Activated CD4-positive, alpha-beta T cell treated with anti-CD3 and anti-CD28 coated beads, Interleukin-2, amount 50 U/mL, for 48 hours (primary cell): Measurements from ENCODE around the gene CHMP2A.
"Not testable (repeated sequence)": the region's sequence is repeated elsewhere in the genome, so short reads cannot be mapped to it uniquely, and the experiment has no call there.

Experiments
- DNase-seq, 2 experiments: peaks; one replicate each; pipeline ENCODE4 v3.0.0-alpha.2; 2020

The CHMP2A gene

DNA sequence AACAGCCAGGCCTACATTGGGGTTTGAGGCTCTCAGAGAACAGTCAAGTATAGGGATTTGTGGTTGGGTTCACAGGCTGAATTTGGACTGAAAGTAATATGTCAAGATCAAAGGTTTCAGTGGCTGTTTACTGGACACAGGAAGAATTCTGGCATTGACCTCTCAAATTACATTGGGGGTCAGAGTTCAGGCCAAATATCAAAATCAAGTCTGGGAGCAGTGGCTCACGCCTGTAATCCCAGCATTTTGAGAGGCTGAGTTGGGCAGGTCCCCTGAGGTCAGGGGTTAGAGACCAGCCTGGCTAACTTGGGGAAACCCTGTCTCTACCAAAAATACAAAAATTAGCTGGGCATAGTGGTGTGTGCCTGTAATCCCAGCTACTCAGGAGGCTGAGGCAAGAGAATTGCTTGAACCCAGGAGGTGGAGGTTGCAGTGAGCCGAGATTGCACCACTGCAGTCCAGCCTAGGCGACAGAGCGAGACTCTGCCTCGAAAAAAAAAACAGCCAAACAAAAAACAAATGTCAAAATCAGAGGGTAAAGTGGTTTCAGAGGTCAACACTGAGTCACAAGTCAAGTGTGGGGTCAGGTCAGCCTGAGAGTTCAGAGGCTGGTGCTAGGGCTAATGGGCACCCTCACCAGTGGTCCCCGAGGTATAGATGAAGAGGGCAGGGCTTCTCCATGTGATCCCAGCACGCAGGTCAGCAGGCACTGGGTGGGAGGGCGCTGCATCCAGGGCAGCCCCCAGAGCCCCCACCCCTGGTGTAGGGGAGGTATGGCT, 44.6 kb downstream of the CHMP2A start:
- DNase-seq = no peak

DNA sequence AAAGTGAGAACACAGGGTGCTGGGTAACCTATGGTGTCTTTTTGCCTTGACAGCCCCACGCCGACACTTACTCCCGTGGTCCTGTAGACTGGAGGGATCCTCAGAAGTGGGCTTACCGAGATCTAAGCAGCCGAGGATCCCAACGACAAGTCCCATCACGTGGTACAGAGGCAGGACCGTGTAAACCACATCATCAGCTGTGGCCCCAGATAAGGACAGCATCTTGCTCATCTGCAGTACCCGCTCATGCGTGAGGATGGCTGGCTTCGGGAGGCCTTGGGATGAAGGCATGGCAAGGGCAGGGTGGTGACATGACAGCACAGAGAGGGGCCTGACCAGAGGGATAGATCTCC, 45.2 kb downstream of the CHMP2A start:
- no peak for DNase-seq

DNA sequence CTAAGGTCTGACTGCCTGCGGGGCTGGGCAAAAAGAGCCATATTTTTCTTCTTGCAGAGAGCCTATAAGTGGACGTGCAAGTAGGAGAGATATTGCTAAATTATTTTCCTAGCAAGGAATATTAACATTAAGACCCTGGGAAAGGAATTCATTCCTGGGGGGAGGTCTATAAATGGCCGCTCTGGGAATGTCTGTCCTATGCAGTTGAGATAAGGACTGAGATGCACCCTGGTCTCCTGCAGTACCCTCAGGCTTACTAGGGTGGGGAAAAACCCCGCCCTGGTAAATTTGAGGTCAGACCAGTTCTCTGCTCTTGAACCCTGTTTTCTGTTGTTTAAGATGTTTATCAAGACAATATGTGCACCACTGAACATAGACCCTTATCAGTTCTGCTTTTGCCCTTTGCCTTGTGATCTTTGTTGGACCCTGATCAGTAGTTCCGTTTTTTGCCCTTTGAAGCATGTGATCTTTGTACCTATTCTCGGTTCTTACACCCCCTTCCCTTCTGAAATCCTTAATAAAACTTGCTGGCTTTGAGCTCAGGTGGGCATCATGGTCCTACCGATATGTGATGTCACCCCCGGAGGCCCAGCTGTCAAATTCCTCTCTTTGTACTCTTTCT, 47.2 kb downstream of the CHMP2A start:
- DNase-seq = not testable (repeated sequence)
